ENCODE measurements around the gene FIGNL2. TPM values are rescaled to one million over a fixed set of nuclear protein-coding genes. Genes with fewer than 3 reads are reported as not detected.

The FIGNL2 gene
- total and polyA plus RNA-seq, 2 donors: 0.38 to 0.52 TPM

- no peaks in the 10 kb centered on the region for H3K36me3 ChIP-seq (ENCODE audit: control insufficient read depth in 2 of 2, insufficient read depth in 2 of 2, low read length in 1 of 2)
- peaks cover 6 to 89% of the 10 kb centered on the region in 2 donors for H3K27me3 ChIP-seq (ENCODE audit: control insufficient read depth in 2 of 2, insufficient read depth in 1 of 2, low read length in 1 of 2)
- peaks cover 9 to 32% of the 10 kb centered on the region in 2 donors for H3K4me1 ChIP-seq (ENCODE audit: control insufficient read depth in 2 of 2, insufficient read depth in 2 of 2, low read length in 2 of 2)
- 93% methylated on average over 12 of the region's 12 CpGs for WGBS
- H3K9me3 ChIP-seq (ENCODE audit: control insufficient read depth in 2 of 2, insufficient read depth in 1 of 2, low read length in 1 of 2): peaks cover 2 to 5% of the 10 kb centered on the region in 2 donors
- no peak for DNase-seq (ENCODE audit: low read depth in 6 of 9, low spot score in 9 of 9)
- H3K4me3 ChIP-seq (ENCODE audit: low read length in 2 of 2): no peak overlapping the region
- no peak overlapping the region for H3K27ac ChIP-seq (ENCODE audit: low read depth in 1 of 2, low read length in 1 of 2)
Observed at GRCh38 chr12:51864833-51865670, 16.5 kb upstream of the FIGNL2 start.

DNA sequence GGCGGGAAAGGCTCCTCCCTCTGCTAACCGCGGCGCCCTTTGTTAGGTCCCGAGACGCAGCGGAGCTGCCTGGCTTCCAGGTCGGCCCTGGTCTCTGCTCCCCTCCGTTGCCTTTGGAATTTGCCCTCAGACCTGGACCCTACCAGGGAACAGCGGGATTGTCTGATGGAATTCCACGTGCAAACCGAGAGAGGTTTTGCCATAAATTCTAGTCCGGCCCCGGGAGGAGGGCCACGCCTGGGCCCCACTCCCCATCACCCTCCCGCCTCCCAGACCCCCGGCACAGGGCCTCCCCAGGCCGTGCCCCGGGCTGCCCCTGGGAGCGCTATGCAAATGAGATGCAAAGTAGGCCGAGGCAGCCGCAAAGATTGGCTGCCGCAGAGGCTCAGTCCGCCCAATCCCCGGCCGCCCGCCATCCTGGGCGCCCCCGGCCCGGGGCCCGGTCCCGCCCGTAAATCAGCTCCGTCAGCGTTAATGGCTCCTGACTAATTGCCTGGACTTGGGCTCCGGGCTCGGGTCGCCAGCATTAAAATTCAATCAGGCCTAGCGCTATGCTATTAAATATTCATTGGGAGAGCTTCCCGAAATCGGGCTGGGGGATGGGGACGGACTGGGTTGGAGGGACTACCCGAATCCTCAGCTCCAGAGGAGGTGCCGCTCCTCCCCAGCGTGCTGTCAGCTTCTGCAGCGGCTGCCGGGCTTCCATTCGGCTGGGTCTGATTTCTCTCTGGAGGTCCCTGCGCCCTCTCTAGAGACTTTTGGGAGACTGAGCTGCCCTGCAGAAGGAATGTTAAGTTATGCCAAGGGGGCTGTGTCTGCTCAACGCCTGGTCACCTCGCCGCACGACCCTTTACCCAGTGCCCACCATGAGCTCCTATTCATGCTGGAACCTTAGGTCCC lies 15.7 kb upstream of the FIGNL2 start:
- no peaks in the 10 kb centered on the region for H3K36me3 ChIP-seq (ENCODE audit: control insufficient read depth in 2 of 2, insufficient read depth in 2 of 2, low read length in 1 of 2)
- H3K4me1 ChIP-seq (ENCODE audit: control insufficient read depth in 2 of 2, insufficient read depth in 2 of 2, low read length in 2 of 2): peaks cover 9 to 26% of the 10 kb centered on the region in 2 donors
- peak in 1 of 9 donors; percentile 29 for DNase-seq (ENCODE audit: low read depth in 6 of 9, low spot score in 9 of 9)
- H3K27ac ChIP-seq (ENCODE audit: low read depth in 1 of 2, low read length in 1 of 2): no peak overlapping the region
- H3K4me3 ChIP-seq (ENCODE audit: low read length in 2 of 2): peak overlapping the region in 1 of 2 donors; percentile 36
- peaks cover 5 to 81% of the 10 kb centered on the region in 2 donors for H3K27me3 ChIP-seq (ENCODE audit: control insufficient read depth in 2 of 2, insufficient read depth in 1 of 2, low read length in 1 of 2)
- WGBS: 14% methylated on average over 53 of the region's 53 CpGs
- peaks cover 2 to 5% of the 10 kb centered on the region in 2 donors for H3K9me3 ChIP-seq (ENCODE audit: control insufficient read depth in 2 of 2, insufficient read depth in 1 of 2, low read length in 1 of 2)

DNA sequence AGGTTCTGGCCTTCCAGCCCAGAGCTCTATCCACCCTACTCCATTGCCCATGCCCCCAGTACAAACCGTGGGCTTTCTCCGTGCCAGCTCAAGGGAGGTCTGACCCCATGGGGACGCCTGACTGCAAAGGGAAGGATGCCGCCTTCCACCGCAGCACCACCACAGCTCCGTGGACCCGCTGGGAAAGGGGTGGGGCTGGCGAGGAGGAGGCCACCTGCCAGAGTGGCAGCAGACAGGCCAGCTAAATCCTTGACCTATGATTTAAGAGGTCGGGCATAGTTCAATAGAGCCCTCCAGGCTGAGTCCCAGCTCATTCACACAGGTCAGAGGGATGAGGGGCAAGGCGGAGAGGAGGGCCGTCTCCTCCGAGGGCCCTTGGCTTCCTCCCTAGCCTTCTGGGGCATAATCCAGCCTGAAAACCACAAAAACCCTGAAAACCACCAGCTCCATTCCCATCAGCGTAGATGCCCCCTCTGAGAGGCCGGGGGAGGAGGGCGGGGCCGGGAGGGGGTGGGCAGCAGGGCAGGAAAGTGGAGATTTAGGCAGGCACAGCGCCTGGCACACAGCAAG lies 14.9 kb upstream of the FIGNL2 start:
- WGBS: 12% methylated on average over 17 of the region's 17 CpGs
- Histone ChIP-seq H3K27me3 (ENCODE audit: control insufficient read depth in 2 of 2, insufficient read depth in 1 of 2, low read length in 1 of 2) (peaks cover 5 to 73% of the 10 kb centered on the region in 2 donors), H3K9me3 (ENCODE audit: control insufficient read depth in 2 of 2, insufficient read depth in 1 of 2, low read length in 1 of 2) (peaks cover 0 to 2% of the 10 kb centered on the region in 2 donors), H3K4me3 (ENCODE audit: low read length in 2 of 2) (peak overlapping the region in 1 of 2 donors; percentile 36), H3K4me1 (ENCODE audit: control insufficient read depth in 2 of 2, insufficient read depth in 2 of 2, low read length in 2 of 2) (peaks cover 9 to 20% of the 10 kb centered on the region in 2 donors), H3K27ac (ENCODE audit: low read depth in 1 of 2, low read length in 1 of 2) (no peak overlapping the region), H3K36me3 (ENCODE audit: control insufficient read depth in 2 of 2, insufficient read depth in 2 of 2, low read length in 1 of 2) (no peaks in the 10 kb centered on the region)
- no peak for DNase-seq (ENCODE audit: low read depth in 6 of 9, low spot score in 9 of 9)

DNA sequence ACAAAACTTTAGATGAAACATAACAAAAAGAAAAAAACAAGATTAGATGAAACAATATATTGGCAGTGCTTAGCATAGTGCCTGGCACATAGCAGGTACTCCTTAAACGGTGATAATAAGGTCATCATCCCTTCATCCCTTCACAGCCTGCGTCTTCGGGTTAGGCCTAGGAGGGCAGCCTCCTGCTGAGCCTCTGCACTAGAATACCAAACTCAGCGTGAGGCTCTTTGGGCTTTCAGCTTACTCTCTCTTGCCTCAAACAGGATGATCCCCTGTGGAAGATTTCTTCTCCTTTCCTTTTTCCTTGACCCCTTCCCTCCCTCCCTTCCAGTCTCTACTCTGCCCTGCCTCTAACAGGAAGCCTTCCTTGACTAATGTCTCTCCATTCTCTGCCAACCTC lies 14.4 kb upstream of the FIGNL2 start:
- Histone ChIP-seq H3K9me3 (ENCODE audit: control insufficient read depth in 2 of 2, insufficient read depth in 1 of 2, low read length in 1 of 2) (peaks cover 0 to 2% of the 10 kb centered on the region in 2 donors), H3K36me3 (ENCODE audit: control insufficient read depth in 2 of 2, insufficient read depth in 2 of 2, low read length in 1 of 2) (no peaks in the 10 kb centered on the region), H3K4me3 (ENCODE audit: low read length in 2 of 2) (no peak overlapping the region), H3K4me1 (ENCODE audit: control insufficient read depth in 2 of 2, insufficient read depth in 2 of 2, low read length in 2 of 2) (peaks cover 9 to 17% of the 10 kb centered on the region in 2 donors), H3K27ac (ENCODE audit: low read depth in 1 of 2, low read length in 1 of 2) (no peak overlapping the region), H3K27me3 (ENCODE audit: control insufficient read depth in 2 of 2, insufficient read depth in 1 of 2, low read length in 1 of 2) (peaks cover 5 to 68% of the 10 kb centered on the region in 2 donors)
- no peak for DNase-seq (ENCODE audit: low read depth in 6 of 9, low spot score in 9 of 9)
- 94% methylated on average over 4 of the region's 4 CpGs for WGBS

DNA sequence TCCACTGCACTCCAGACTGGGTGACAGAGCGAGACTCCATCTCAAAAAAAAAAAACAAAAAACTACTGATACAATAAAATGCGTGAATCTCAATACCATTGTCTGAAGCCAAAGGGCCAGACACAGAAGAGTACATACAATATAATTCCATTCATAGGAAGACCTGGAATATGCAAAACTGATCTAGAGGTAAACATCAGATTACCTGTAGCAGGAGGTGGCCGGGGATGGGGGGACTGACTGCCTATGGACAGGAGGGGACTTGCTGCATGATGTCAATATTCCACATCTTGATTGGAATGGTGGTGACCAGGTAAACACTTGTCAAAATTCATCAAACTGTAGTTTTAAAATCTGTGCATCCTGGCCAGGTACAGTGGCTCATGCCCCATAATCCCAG lies 12.5 kb upstream of the FIGNL2 start:
- WGBS: 98% methylated on average over 3 of the region's 3 CpGs
- Histone ChIP-seq H3K27ac (ENCODE audit: low read depth in 1 of 2, low read length in 1 of 2) (no peak overlapping the region), H3K9me3 (ENCODE audit: control insufficient read depth in 2 of 2, insufficient read depth in 1 of 2, low read length in 1 of 2) (peaks cover 0 to 2% of the 10 kb centered on the region in 2 donors), H3K4me3 (ENCODE audit: low read length in 2 of 2) (no peak overlapping the region), H3K4me1 (ENCODE audit: control insufficient read depth in 2 of 2, insufficient read depth in 2 of 2, low read length in 2 of 2) (peaks cover 9 to 17% of the 10 kb centered on the region in 2 donors), H3K27me3 (ENCODE audit: control insufficient read depth in 2 of 2, insufficient read depth in 1 of 2, low read length in 1 of 2) (peaks cover 5 to 64% of the 10 kb centered on the region in 2 donors), H3K36me3 (ENCODE audit: control insufficient read depth in 2 of 2, insufficient read depth in 2 of 2, low read length in 1 of 2) (no peaks in the 10 kb centered on the region)
- no peak for DNase-seq (ENCODE audit: low read depth in 6 of 9, low spot score in 9 of 9)

- DNase-seq (ENCODE audit: low read depth in 6 of 9, low spot score in 9 of 9): no peak
- Histone ChIP-seq H3K27ac (ENCODE audit: low read depth in 1 of 2, low read length in 1 of 2) (no peak overlapping the region), H3K9me3 (ENCODE audit: control insufficient read depth in 2 of 2, insufficient read depth in 1 of 2, low read length in 1 of 2) (no peaks in the 10 kb centered on the region), H3K36me3 (ENCODE audit: control insufficient read depth in 2 of 2, insufficient read depth in 2 of 2, low read length in 1 of 2) (no peaks in the 10 kb centered on the region), H3K4me3 (ENCODE audit: low read length in 2 of 2) (no peak overlapping the region), H3K4me1 (ENCODE audit: control insufficient read depth in 2 of 2, insufficient read depth in 2 of 2, low read length in 2 of 2) (peaks cover 0 to 7% of the 10 kb centered on the region in 2 donors), H3K27me3 (ENCODE audit: control insufficient read depth in 2 of 2, insufficient read depth in 1 of 2, low read length in 1 of 2) (peaks cover 2 to 48% of the 10 kb centered on the region in 2 donors)
- WGBS: 90% methylated on average over 21 of the region's 21 CpGs
Observed at GRCh38 chr12:51855586-51856428, 7.3 kb upstream of the FIGNL2 start.

- peaks cover 0 to 13% of the 10 kb centered on the region in 2 donors for H3K4me1 ChIP-seq (ENCODE audit: control insufficient read depth in 2 of 2, insufficient read depth in 2 of 2, low read length in 2 of 2)
Observed at GRCh38 chr12:51852404-51853137, 4.1 kb upstream of the FIGNL2 start.

More at GRCh38 chr12:51852404-51853137, 4.1 kb upstream of the FIGNL2 start:
- 96% methylated on average over 5 of the region's 5 CpGs for WGBS
- Histone ChIP-seq H3K27me3 (ENCODE audit: control insufficient read depth in 2 of 2, insufficient read depth in 1 of 2, low read length in 1 of 2) (peaks cover 22 to 77% of the 10 kb centered on the region in 2 donors), H3K27ac (ENCODE audit: low read depth in 1 of 2, low read length in 1 of 2) (no peak overlapping the region), H3K36me3 (ENCODE audit: control insufficient read depth in 2 of 2, insufficient read depth in 2 of 2, low read length in 1 of 2) (no peaks in the 10 kb centered on the region), H3K9me3 (ENCODE audit: control insufficient read depth in 2 of 2, insufficient read depth in 1 of 2, low read length in 1 of 2) (peaks cover under 1 to 3% of the 10 kb centered on the region in 2 donors), H3K4me3 (ENCODE audit: low read length in 2 of 2) (no peak overlapping the region)
- DNase-seq (ENCODE audit: low read depth in 6 of 9, low spot score in 9 of 9): no peak

All from thymus (tissue), 11 donors.